Measurements from ENCODE around the gene TINAGL1.

GRCh38 chr1:31615939-31616338 lies 39.6 kb downstream of the TINAGL1 start:
- no peak for TF ChIP-seq EZH2 (IDR thresholded peaks at IDR 0.05; ENCODE audit: insufficient read depth, poor library complexity, severe bottlenecking)
- no peak for TF ChIP-seq EZH2phosphoT487 (IDR thresholded peaks at IDR 0.05; ENCODE audit: insufficient read depth, low read depth)
